NCI-H526 (cell line): ENCODE data around the gene PLIN5.

Experiments used
- DNase-seq, 2 experiments: peaks; one replicate each; lab custom pipeline; 2025; lab: John Stamatoyannopoulos, UW

PLIN5 gene

GRCh38 chr19:4504891-4505569 is 30.0 kb downstream of the PLIN5 start:
- no peak for DNase-seq

GRCh38 chr19:4504297-4504701 is 30.7 kb downstream of the PLIN5 start:
- DNase-seq = no peak

- DNase-seq = no peak
These were observed 31.2 kb downstream of the PLIN5 start for GRCh38 chr19:4503825-4504170.

GRCh38 chr19:4503132-4503824 is 31.7 kb downstream of the PLIN5 start:
- DNase-seq = no peak

GRCh38 chr19:4502282-4503131 is 32.5 kb downstream of the PLIN5 start:
- DNase-seq = no peak

GRCh38 chr19:4501691-4502090 is 33.3 kb downstream of the PLIN5 start:
- DNase-seq = no peak

- DNase-seq = no peak
These were observed 34.0 kb downstream of the PLIN5 start for GRCh38 chr19:4500841-4501591.

GRCh38 chr19:4499855-4500254 is 35.2 kb downstream of the PLIN5 start:
- no peak for DNase-seq

- DNase-seq = no peak
These were observed 35.7 kb downstream of the PLIN5 start for GRCh38 chr19:4499318-4499717.

- no peak for DNase-seq
These were observed 36.3 kb downstream of the PLIN5 start for GRCh38 chr19:4498694-4499093.

GRCh38 chr19:4497770-4498389 is 37.1 kb downstream of the PLIN5 start:
- DNase-seq = no peak

GRCh38 chr19:4496304-4496703 is 38.7 kb downstream of the PLIN5 start:
- no peak for DNase-seq

- peak in 1 of 2 experiments; percentile 45 for DNase-seq
These were observed 39.6 kb downstream of the PLIN5 start for GRCh38 chr19:4495471-4495870.

- DNase-seq = no peak
These were observed 40.3 kb downstream of the PLIN5 start for GRCh38 chr19:4494691-4495064.

- DNase-seq = no peak
These were observed 40.9 kb downstream of the PLIN5 start for GRCh38 chr19:4493929-4494690.

GRCh38 chr19:4493104-4493928 is 41.7 kb downstream of the PLIN5 start:
- DNase-seq = no peak

- DNase-seq = no peak
These were observed 42.5 kb downstream of the PLIN5 start for GRCh38 chr19:4492337-4493103.

- no peak for DNase-seq
These were observed 43.6 kb downstream of the PLIN5 start for GRCh38 chr19:4491446-4491845.

- DNase-seq = no peak
These were observed 46.5 kb downstream of the PLIN5 start for GRCh38 chr19:4488496-4488895.
